Mesenteric fat pad (tissue), 1 donor: ENCODE results near the gene DPCD. TPM values are rescaled to one million over a fixed set of nuclear protein-coding genes. Genes with fewer than 3 reads are reported as not detected.

Experiments
- DNase-seq: peaks from one replicate; pipeline ENCODE4 v3.0.0-alpha.2; 2020; ENCODE audit warnings: low spot score
- long read RNA-seq: library from polyadenylated mRNA; unstranded; transcript quantifications from one replicate; pipeline ENCODE4 v2.0.0, GENCODE V29; 2020
- total RNA-seq: library from RNA; stranded (reverse); fragmentation: NEBNext Ultra II Directional; extraction: Animal tissue kit (Norgen Biotek cat#: 25700); gene quantifications from one replicate; pipeline ENCODE4 v1.2.1, GENCODE V29; 2021
- donor health status: DM: yes; HTN: yes; CAD: no.

Gene DPCD
- 5.2 TPM for total RNA-seq
- long read RNA-seq, transcript DPCD-202 (6 exons, 858 nt): major isoform, 5 of 15 reads
- long read RNA-seq, partial matches to known transcripts: 1 of 15 reads
- long read RNA-seq, other reads (novel, unspliced or antisense): 9 of 15 reads

DNA sequence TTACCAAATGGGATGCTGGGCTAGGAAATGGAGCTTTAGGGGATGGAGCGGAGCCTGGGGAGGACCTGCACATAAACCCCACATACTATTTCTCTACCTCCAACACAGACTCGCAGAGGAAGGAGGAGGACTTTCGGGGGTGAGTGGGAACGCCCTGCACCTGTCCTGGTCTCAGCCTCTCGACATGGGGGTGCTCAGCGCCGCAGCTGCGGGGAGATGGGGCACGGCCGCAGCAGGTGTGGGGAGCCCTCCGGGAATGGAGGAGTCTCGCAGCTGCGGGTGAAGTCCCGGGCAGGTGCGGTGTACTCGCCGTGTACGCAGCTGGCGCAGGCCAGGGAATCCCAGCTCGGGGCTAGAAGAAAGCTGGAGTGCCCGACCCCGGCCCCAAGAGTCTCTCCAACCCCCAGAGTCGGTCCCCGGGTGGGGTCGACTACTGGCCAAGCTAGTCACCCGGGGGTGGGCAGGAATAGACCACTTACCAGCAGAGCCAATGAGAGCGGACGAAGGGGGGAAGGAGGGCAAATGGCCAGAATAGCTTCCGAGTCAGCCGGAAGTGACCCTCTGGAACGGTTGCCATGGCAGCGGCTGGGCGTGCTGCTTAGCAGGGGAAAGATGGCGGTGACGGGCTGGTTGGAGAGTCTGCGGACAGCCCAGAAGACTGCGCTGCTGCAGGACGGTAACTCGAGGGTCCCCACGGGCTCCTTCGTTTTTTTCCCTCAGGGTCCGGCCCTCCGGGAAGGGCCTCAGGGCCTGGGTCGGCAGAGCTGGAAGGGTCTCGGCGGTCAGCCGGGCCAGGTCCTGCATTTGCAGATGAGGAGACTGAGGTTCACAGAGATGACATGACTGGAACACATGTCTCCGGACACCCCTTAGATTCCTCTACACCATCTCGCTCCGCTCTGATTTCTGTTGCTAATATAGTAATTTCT is at the start of gene DPCD, which contains the start of gene POLL:
Gene DPCD (plus strand): TSS at position 597 of the 929 bp plus-strand sequence. CDS start 16 bp downstream, at position 613.
Gene POLL (minus strand): TSS at position 533 of the 929 bp plus-strand sequence. CDS start 897 bp downstream, outside the sequence.
- DNase-seq: peak; percentile 98

DNA sequence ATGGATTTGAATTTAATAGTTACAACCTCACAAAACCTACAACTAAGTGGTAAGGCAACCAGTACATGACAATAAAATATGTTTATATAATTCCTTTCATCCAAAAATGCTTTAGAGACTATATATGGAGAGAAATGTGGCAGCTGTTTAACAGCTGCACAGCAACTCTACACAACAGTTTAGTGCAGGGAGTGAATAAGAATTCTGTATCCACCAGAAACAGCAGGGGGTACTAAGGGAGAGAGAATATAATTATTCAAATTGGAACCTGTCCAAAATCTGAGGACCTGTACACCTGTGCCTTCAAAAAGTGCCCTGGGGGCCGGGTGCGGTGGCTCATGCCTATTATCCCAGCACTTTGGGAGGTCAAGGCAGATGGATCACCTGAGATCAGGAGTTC is 49.7 kb upstream of the DPCD start:
- DNase-seq: no peak

DNA sequence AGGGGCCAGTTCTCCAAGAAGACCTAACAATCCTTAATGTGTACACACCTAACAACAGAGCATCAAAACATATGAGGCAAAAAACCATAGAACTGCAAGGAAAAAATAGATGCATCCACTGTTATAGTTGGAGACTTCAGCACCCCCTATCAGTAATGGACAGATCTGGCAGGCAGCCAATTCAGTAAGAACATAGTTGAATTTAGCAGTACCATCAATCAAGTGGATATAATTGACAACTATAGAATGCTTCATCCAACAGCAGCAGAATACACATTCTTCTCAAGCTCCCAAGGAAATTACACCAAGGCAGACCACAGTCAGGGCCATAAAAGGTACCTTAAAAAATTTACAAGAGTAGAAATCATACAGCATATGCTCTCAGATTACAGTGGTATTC is 42.2 kb upstream of the DPCD start:
- no peak for DNase-seq

DNA sequence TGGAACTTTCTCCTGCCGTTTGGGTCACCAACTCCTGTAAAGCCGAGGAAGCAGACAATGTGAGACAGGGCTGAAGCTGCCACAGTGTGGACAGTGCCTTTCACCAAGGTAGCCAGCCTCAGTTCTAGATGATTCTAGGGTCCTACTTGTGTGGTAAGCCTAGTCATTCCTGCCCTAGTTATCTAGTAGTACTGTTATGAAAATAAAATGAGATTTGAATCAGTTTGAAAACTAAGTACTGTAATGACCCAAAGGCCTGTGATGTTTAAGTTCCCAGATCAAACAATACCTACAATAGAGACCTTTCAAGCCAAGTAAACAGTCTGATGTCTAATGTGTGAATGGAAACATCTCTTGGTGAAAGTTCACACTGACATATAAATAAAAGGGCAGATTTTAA is 37.2 kb upstream of the DPCD start:
- no peak for DNase-seq

DNA sequence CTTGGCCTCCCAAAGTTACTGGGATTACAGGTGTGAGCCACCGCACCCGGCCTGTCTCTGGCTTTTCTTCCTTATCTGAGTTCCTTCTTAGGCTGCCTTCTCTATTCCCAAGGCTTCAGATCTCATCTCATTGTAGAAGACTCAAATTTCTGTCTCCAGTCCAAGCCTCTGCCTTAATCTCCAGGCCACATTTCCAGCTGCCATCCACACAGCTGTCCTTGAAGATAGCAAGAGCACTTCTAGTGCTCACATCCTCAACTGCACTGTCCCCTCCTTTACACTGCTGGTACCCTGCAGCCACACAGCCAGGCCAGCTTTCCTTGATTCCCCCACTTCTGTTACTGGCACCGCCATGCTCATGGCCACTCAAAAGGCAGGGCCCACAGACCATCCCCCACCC is 35.7 kb upstream of the DPCD start:
- no peak for DNase-seq

DNA sequence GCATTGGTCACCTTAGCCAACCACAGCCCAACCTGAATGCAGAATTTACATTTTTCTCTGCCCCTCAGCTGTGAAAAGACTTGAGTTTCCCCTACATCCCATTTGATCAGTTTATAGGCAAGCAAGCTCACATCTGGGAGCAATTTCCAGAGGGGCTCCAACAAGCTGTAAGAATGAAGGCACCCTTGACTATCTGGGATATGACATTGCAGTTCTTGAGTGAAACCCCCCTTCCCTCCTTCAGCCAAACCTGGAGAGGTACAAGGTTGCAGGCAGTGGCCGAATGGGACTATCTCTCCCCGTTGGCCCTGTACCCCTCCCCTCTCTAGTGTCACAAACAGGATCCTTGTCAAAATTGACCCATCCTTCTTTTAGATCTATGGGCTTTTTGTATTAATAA is 30.6 kb upstream of the DPCD start:
- DNase-seq: peak; percentile 45

DNA sequence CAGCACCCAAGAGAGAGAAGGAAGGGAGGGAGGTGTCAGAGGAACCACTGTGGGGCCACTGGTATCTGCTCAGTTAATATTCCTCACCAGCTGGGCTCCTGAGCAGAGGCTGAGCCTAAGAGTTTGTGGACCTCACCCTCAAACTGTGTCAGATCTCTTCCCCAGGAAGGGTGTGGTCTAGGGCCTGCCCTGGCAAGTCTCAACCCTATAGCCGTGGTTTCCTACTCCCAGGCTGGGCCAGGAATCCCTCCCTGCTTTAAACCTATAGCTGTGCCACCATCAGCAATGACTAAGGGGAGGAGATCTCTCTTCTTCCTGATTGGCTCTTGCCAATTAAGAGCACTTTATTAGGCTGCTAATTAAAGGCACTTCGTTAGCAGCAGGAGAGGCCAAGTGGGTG is 29.9 kb upstream of the DPCD start:
- DNase-seq: peak; percentile 12

DNA sequence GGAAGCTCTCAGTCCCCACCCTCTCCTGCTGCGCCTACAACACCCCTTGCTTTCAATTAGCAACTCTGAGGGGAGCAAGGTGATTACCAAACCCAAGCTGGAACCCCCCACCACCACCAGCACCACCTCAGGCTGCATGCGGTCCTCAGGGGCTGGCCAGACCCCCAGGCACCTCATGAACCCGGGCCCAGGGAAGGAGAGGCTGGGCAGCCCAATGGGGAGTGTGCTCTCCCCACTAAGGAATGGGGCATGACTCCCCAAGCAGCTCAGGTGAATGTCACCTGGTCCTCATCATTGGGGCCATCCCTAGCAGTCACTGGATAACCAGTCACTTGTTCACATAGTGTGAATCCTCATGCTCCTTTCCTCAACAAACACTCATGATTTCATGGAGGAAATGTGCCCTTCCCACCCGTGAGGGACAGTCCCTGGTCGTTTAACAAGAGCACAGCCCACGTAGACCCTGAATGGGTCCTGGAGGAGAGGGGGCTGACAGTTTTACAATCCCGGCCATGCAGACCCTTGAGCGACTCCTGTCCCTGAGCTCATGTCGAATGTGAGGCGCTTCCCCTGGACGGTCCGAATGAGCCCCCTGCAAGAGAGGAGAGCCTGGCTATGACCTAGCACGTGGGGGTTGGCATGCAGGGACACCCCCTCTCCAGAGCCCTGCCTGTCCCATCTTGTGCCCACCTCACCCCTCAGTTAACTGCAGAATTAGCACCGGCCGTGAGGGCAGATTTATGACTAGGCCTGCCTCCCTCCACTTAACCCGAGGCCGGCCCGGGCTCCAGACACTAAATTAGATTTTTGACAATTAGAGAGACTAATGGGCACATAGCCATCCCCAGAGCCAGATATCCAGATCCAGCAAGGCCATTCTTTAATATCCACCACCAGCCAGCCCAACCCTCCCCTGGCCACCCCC is 29.2 kb upstream of the DPCD start:
- DNase-seq: peak; percentile 84

DNA sequence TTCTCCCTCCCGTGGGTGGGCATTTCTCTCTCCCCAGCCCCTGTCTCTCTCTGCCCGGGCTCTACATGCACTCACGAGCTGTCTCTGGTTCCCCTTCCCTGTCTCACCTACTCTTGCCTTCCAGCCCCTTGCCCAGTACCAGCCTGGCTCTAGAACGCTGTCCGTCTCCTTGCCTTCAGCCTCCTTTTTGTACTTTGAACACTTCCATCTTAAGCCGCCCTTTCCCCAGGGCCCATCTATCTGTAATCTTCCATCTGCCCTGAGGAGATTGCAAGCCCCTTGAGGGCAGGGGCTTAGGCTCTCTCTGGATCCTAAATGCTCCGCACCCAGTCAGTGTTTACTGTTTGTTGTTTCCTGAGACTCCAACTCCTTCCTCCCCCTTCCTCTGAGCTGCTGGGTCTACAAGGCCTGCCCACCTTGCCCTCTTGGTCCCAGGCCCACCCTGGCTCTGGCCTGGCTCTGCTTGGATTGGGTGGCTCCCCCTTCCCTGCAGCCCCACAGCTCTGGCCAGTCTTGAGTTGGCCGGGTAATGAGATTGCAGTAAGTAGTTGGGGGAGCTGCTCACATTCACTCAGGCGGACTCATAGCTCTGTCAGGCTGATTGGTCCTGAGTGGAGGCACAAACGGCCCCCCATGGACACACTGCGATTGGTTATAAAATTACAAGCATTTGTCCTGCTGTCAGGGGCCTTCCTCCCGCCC is 28.4 kb upstream of the DPCD start:
- no peak for DNase-seq

DNA sequence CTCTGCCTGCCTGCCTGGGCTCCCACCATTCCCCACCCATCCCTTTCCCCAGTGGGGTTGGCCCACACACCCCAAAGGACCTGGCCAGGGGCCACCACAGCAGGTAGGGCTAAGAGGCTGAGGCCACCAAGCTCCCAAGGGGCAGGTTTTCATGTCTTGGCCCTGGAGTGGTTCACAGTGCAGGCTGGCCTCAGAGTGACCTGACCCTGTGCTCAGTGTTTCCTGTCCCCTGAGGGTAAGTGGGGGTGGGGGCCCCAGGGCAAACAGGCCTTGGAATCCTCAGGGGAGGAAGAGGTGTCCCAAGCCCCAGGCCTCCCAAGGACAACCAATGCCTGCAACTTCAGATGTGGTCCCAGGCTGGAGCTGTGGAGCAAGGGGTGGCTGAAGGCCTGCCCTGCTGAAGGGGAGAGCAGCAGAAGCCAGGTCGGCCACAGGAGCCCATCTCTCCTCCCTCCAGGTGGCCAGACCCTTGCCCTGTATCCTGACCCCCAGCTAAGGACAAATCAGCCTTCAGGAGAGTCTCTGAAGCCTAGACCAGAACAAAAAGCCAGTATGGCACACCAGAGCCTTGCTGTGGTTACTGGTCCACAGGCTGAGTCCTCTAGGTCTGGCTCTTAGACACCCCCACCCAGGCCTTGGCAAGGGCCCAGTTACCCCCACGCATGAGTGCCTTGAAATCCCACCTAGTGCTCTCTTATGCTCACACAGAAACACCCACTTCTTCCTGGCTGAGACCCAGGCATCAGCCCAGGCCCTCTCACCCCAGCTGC is 27.6 kb upstream of the DPCD start:
- DNase-seq: peak; percentile 88

DNA sequence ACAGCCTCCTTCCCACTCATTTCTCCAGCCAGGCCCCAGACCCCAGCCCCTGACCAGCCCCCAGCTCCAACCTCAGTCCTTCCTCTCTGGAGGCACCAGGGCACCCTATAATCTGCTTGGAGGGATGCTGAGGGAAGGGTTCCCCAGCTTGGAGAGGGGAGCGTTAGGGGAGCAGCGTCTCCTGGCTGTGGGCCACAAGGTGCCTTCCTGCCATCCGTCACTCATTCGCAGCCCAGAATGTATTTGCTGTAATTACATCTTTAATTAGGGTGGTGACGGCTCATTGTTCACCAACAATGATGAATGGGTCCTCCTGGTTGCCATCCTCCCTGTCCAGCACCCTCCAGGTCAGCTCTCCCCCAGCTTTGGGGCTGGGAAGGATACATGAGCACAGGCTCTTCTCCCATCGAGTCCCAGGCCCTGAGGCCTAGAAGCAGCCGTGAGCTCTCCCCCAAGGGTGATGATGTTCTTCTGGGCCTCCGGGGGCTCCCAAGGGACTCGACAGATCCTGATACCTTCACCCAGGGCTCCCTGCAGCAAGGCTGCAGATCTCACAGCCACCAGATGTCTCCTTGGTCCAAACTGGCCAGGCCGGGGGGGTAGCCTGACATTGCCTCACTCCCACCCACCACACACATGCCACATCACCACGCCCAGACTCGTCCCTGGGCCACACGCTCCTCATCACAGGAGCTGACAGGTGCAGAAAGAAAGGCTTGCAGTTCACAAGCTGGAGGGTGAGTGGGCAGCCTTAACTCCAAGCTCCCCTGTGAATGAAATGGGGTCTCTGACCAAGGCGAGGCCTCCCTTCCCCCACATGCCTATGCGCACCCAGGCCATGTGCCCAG is 26.8 kb upstream of the DPCD start:
- peak; percentile 83 for DNase-seq

DNA sequence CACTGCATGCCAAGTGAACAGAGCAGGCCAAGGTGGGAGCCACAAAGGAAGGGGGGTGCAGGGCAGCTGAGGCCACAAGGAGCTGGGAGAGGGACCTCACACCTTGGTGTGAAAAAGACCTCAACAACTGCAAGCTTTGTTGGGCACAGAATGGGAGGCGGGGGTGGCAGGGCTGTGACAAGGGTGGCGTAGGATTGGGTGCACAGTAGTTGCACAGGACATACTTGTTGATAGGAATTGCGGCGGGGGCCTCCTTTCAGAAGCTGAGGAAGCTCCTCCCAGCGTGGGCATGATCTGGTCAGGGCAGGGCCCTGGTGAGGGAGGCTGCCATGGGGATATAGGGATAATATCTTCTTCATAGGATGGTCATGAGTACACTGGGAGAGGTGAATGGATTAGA is 25.9 kb upstream of the DPCD start:
- peak; percentile 71 for DNase-seq

DNA sequence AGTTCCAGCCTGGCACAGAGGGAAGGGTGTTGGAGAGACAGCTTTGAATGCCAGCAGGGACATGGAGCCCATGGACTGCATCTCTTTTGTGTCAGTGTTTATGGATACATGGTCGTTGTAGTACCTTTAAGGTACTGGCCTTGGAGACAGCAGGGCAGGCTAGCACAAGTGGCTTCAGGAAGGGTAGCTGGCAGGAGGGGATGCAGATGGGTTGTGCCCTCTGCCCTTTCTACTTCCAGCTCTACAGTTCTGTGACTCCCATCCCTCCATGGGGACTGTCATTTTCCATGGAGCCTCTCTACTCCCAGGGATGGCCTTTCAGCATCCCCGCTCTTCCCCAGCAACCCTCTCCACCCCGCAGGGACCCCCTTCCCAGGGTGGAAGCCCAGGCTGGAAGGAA is 25.1 kb upstream of the DPCD start:
- DNase-seq: peak; percentile 30

DNA sequence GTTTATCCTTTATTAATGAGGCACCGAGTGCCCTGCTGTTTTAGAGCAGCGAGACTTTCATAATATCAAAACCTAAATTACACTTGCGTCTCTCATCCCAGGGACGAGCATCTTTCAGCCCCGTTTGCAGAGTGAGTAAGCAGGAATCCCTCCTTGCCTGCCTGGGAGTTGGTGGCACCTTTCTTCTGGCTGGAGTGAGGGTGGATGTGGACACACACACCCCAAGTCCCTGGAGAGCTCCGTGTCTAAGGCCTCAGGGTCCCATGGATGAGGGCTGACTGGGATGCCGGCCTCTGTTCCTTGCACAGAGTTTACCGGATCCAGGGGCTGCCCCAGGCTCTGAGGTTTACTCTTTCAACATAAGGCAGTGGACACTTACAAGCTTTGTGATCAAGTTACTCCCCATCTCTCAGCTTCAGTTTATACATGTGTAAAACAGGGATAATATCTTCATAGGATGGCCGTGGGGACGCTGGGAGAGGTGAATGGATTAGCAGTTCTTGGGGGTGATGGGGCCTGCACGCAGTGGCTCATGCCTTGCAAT is 24.6 kb upstream of the DPCD start:
- peak; percentile 60 for DNase-seq

DNA sequence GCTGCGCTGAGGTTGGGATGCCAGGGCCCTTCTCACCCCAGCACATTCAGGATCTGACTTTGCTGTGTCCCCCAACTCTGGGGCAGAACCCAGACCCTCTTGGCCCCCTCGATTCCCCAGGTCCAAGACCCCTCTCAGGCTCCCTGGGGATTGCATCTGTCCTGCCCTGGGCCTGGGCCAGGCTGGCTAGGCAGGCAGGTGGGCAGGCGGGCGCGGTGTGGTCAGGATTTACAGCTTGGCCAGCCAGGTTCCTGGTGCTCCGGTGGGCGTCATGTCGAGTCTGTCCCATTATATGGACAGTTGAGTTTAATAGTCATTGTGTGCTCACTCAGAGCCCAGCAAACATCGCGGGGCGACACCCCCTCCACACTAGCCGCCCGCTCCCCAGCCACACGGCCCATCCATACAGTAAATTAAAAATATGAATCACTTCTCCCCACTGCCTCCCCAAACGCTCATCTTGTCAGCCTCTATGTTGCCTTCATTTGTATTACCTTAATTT is 23.6 kb upstream of the DPCD start:
- DNase-seq: peak; percentile 87

DNA sequence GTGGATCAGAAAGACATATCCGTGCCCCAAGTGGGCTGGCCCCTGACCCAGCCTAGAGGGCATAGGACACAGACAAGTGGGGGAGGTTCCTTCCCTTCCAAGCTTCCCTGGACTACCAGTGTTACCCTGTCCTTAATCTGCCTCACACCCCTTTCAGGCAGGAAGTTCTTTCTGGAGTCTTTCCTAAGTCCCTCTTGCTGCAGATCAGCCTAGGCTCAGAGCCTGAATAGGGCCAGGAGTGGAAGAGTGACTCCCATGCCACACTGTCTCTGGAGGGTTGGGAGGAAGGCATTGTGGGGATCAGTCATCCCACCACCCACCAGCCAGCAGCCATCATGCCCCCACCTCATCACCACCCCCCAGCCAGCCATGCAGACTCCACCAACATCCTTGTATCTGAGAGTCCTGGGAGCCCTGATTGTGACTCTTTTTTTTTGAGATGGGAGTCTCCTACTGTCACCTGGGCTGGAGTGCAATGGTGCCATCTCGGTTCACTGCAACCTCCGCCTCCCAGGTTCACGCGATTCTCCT is 22.7 kb upstream of the DPCD start:
- peak; percentile 74 for DNase-seq

DNA sequence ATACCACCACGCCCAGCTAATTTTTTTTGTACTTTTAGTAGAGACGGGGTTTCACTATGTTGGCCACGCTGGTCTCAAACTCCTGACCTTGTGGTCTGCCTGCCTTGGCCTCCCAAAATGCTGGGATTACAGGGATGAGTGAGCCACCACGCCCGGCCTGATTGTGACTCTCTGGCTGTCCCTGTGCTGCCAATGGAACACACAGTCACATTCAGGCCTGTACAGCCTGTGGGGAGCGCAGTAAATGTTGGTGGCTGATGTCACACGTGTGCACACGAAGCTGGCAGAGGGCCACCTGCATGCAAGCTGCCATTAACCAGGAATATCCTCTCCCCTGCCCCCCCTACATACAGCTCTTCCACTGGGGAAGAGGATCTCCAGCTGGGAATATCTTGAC is 22.2 kb upstream of the DPCD start:
- peak; percentile 60 for DNase-seq
